ENCODE results near the gene RARA.
"Not testable (repeated sequence)": the region's sequence is repeated elsewhere in the genome, so short reads cannot be mapped to it uniquely, and the experiment has no call there.

RARA gene

DNA sequence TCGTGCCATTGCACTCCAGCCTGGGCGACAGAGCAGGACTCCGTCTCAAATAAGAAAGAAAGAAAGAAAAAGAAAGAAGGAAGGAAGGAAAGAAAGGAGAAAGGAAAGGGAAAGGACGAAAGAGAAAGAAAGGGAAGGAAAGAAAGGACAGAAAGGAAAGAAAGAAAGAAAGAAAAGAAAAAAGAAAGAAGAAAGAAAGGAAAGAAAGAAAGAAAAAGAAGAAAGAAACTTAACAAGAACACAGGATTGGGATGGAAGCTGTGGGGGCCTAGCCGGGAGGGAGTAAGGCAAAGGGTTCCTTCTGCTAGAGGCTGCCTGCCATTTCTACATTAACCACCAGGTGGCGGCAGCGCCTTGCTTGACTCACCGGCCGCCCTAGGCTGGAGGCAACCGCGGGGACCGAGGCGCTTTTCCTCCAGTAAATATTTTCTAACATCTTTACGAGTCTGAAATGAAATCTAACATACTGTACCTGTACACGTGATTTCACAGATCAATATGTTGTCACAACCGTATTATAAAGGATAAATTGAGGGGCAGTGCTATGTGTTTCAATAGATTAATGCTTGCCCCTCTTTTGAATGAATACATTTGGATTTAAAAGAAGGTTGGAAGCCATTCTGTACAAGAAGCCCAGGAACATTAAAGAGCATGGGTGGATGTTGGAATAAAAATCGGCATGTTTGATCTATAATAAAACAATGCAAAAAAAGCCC lies 49.5 kb downstream of the RARA start:
- DNase-seq (ENCODE audit: low spot score), result peak; percentile 91

DNA sequence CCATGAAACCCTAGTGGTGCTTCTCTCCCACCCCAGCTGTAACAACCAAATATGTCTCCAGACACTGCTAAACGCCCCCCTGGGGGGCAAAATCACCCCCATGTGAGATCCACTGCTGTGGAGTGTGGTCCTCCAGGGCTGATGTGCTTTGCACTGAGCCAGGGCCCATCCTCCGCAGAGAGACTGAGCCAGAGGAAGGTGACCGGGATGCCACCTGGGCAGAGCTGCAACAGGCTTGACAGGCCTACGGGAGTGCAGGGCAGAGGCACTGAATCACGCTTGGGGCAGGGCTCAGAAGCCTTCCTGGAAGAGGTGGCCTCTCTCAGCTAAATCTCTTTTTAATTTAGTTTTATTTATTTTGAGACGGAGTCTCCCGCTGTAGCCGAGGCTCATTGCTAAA lies 51.1 kb downstream of the RARA start:
- DNase-seq (ENCODE audit: low spot score), result no peak

DNA sequence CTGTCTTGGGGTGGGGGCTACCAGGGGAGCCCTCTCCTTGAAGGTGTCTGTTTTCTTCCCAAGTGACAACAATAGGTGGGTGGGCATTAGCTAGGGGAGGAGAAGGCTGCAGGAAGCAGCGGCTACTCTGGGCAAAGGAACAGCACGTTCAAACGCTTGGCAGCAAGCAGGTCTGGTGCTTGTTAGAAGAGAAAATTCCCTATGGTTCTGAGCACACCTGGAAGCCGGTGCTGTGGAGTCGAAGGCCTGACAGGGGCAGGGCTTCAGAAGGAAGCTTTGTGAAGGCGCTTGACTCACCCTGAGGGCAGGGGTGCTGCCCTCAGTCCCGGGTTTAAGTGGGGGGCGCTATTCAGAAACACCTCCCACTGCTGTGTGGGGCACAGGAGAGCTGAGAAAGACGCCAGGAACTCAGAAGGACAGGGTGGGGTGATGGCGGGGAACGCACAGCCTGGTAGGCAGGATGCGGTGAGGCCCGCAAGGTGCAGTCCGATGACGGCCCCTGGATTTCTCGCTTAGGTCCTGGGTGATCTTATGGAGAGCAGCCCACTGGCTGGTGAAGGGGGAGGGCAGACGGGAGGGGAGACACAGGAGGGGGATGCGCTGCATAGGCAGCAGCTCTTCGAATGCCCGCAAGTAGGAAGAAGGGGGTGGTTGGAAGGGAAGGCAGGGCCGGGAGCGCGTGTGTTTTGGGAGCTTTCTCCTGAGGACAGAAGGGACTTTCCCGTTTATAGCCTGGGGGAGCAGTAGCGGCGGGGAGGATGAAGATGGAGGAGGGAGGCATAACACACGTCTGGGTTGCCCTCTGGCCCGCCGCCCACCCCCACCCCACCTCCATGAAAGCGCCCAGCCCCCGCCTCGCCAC lies 52.3 kb downstream of the RARA start:
- DNase-seq (ENCODE audit: low spot score), result no peak

DNA sequence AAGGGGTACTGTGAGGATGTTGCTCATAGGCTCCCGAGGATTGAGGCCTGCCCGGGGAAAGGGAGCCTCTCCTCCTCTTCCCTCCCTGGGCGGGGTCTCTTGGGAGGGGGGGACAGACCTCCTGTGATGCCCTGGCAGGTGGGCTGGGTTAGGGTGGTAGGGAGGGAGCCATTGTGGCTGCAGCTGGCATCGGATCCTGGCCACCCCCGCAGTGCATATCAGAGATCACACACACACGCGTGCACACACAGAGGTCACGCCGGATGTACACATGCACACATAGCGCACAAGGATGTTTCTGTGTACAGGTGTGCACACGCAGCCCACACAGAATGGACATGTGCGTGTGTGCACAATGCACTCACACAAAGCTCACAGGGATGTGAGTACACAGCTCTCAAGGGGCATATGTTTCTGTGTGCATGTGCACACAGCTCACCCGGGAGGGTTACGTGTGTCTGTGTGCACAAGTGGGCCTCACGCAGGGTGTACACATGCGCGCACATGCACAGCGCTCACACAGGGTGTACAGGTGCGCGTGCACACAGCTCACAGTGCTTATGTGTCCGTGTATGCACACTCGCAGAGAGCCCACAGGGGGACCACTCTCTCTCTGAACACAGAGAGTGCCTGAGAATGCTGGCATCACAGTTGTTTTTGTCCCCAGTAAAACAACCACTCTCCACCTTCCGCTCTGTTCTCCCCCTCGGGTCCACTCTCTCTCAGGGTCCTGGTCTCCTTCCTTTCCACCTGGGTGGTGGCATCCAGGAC lies 53.1 kb downstream of the RARA start:
- no peak for DNase-seq (ENCODE audit: low spot score)

DNA sequence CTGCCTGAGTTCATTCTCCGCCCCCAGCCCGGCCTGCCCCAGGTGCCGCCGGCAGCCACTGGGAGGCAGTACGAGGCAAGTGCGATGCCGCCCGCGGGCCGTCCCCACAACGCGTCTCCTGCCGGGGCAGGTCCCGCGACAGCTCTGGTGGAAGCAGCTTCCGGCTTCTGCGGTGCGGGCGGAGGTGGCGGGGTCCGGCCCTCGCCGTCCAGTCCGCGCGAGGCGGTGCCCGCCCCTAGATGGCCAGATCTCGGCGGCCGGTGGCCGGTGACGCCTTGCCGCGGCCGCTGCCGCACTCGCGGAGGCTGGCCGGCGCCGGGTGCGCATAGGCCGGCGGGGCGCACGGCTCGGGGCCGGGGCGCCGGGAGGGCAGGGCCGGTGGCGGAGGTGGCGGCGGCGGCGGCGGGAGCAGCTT lies 53.7 kb downstream of the RARA start:
- peak; percentile 89 for DNase-seq (ENCODE audit: low spot score)

DNA sequence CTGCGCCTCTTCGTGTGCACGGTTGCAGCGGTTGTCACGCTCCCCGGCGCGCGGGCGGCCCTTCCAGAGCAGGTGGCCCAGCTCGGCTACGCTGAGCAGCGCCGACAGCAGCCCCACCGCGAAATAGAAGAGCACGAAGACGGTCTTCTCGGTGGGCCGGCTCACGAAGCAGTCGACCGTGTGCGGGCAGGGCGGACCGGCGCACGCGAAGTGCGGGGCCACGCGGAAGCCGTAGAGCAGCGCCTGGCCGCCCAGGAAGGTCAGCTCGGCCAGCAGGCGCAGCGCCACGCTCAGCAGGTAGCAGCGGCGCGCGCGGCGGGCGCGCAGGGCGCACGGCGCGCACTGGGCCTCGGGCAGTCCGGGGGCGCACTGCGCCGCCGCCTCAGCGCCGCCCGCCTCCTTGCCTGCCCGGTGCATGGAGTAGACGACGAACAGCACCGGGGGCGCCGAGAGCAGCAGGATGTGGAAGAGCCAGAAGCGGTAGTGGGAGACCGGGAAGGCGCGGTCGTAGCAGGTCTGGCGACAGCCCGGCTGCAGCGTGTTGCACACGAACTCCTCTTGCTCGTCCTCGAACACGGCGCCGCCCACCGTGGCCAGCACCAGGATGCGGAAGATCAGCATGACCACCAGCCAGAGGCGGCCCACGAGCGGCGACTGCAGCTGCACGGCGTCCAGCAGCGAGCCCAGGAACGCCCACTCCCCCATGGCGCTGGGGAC lies 54.3 kb downstream of the RARA start:
- no peak for DNase-seq (ENCODE audit: low spot score)

DNA sequence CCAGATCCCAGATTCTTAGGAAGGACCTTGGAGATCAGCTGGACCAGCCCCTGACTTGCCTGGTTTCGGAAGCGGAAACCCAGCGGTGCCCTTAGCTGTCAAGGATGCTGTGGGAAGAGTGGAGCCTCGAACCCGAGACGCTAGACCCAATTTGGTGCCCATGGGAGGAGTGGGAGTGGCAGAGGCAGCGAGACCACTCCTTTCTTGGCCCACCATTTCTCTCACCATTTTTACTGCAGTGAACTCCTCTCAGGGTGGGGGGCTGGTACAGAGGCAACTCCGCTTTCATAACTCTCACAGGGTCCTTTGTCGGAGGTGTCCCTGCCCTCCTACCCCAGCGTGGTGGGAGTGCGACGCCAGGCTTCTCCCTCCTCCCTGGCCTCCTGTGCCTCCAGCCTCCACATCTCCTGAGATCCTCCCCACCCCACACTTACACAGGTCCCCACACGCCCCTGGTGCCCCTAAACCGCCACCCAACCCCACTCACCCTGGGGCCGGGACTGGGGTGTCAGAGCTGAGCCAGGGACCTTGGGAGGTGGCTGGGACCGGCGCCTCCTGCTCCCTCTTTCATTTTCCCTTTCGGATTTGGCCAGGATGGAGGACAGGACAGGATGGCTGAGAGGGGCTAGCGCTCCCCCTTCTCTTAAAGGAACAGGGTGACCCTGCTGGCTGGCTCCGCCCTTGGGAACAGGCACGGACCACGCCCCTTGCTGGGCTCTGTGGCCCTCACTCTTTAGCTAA lies 55.3 kb downstream of the RARA start, which contains the start of gene GJD3:
Gene GJD3, minus strand, starts transcription at position 617 of the 741 bp plus-strand sequence. CDS start 922 bp downstream, outside the sequence.
- no peak for DNase-seq (ENCODE audit: low spot score)

DNA sequence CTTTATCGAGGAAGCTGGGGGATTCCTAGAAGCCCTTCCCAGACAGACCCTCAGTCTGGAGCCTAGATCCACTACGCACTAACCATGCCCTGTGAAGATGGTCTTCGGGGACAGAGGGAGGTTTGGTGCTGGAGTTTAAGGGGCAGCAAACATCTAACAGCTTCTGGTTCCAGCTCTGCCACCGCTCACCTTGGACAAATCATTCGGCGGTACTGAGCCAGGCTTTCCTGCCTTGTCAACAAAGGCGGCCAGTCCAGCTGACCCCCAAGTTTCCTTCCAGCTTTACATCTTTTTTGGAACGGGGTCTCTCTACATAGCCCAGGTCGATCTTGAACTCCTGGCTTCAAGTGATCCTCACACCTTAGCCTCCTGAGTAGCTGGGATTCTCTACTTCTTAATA lies 55.9 kb downstream of the RARA start:
- DNase-seq (ENCODE audit: low spot score), result no peak

DNA sequence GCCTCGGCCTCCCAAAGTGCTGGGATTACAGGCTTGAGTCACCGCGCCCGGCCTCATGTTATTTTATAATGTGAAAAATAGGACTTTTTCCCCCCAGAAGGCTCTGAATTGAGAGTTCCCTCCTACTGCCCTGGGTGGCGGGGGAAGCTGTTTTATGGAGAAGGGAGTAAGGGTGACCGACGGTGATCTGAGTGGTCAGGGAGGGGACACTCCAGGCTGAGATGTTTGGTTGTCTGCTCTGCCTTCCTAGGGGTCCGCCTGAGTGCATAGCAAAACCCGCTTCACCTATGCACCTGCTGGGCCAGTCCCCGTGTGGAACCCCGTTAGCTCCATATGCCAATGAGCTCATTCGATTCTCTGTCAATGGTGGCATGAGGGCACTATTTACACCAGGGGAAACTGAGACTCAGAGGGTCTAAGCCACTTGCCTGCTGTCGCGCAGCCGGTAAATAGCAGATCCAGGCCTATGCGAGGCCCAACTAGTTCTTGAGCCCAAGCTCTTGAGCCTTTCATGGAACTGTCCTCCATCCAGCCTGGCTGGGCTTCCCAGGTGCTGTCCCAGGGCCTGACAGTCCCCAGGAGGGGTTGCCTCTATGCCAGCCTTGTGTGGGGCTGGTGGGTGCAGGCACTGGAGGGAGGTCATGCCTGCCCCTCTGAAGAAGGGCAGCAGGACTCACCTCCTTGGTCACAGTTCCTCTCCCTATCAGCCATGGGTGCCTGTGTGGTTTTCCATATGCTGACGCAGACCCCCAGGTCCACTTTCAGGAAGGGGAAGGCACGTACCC lies 57.3 kb downstream of the RARA start:
- DNase-seq (ENCODE audit: low spot score), result no peak

DNA sequence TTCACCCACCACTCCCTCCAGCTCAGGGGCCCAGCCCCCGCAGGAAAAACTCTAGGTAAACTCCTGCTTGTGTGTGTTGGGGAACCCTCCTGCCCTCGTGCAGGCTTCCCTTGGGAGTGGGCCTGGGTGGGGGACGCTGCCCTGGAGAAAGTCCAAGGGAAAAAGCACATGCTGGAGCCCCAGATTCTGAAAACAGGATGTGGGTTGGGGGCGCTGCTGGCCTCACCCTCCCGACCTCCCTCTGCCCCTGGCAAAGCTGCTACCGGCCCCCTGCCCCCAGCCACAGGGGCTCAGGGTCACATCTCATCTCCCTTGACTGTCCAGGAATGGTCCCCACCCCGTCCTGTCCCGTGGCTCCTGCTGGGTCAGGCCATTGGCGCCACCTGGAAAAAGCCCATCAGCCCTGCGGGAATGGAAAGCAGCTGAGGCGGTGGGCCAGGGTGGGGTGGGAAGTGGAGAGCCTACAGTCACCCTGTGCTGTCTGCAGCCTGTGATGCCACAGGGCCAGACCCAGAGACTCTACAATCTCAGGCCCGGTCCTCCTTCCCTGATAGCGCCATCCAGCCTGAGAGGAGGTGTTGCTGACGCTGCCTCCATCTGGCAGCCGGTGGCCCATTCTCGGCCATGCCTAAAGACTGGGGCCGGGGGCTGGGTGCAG lies 58.0 kb downstream of the RARA start:
- no peak for DNase-seq (ENCODE audit: low spot score)

DNA sequence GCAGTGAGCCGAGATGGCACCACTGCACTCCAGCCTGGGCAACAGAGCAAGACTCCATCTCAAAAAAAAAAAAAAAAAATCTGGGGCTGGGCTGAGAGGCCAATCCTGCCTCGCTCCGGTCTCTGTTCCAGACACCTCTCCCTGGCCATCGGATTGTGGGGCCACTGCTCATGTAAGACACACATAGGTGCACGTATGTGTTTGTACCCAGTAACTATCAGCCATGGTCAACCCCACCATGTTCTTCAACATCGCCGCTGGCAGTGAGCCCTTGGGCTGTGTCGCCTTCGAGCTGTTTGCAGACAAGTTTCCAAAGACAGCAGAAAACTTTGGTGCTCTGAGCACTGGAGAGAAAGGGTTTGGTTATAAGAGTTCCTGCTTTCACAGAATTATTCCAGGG lies 58.7 kb downstream of the RARA start:
- DNase-seq (ENCODE audit: low spot score), result not testable (repeated sequence)

DNA sequence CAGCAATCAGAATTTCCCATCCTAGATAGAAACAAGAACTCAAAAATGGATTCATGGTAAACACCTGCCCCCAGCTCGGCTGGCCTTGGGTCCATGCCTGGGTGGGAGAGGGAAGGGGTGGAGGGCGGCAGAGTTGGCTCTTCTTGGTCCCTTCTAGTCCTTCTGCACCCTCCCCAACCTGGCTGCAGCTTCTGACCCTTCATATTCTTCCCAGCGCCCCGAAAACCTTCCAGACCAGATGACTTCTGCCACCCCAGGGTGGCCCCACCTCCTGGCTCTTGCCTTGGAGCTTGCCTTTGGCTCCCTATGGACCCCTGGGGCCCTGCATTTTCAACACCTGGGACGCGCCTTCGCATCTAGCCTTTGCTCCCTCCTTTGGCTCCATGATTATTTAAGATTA lies 60.9 kb downstream of the RARA start:
- no peak for DNase-seq (ENCODE audit: low spot score)

DNA sequence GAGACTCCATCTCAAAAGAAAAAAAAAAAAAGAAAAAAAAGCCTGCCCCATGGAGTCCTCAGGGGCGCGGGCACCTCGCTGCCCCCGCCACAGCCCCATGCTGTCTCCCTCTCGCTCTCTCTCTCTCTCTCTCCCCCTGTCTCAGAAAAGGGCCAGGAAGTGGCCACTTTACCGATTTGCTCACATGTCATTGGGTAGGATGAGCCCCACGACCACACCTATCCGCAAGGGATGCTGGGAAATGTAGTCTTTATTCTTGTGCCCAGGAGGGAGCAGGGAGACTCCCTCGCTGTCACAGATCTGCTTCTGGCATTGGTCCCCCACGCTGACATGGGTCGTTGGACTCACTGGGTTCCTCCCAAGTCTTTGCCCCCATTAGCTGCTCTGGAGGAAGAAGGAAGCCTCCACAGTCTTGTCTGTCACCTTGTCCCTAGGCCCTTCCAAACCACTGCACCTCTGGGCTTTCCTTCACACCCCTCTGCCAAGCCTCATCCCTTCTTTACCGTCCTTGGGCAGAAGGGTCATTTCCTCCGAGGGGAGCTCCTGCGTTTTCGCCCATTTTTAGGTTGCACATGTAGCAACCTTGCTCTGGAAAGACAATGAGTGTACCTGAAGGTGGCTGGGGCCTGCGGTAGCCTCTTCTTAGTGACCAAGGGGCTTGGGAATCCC lies 62.4 kb downstream of the RARA start:
- DNase-seq (ENCODE audit: low spot score), result peak; percentile 42

DNA sequence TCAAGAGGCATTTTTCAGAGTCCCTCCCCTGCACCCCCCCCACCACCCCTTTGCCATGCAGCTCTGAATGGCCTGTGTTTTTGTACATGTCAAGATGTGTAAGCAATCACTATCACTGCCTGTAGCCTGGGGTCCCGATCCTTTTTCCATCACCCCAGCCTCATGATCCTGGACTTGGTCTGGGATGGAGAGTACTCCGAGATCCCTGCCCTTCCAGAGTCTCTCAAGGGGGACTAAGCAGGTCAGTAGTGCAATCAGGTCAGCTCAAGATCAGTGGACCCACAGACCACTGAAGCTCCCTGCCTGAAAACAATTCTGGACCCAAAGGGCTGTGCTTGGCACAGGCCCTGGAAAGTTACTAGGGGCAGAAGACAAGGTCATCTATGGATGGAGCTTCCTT lies 63.1 kb downstream of the RARA start:
- DNase-seq (ENCODE audit: low spot score), result no peak

DNA sequence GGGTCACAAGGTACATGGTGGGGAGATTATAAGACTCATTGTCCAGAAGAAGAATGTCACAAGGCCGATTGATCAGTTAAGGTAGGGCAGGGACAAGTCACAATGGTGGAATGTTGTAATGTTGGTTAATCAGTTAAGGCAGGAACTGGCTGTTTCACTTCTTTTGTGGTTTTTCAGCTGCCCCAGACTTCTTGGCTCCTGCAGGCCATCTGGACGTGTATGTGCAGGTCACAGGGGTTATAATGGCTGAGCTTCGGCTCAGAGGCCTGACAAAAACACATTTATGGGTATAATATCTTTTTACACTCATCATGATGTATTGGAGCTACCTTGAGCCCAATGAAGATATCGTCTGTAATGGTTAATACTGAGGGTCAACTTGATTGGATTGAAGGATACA lies 63.7 kb downstream of the RARA start:
- not testable (repeated sequence) for DNase-seq (ENCODE audit: low spot score)

DNA sequence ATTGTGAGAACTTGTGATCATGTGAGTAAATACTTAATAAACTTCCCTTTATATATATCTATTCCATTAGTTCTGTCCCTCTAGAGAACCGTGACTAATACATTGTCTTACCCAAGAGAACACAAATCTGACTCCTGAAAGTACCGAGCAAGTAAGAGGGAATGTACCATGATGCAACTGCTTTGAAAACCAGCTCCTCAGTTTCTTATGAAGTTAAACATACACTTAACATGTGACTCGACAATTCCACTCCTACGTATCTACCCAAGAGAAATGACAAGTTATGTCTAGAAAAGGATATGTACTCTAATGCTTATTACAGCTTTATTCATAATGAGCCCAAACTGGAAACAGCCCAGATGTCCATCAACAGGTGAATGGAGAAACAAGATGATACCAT lies 64.3 kb downstream of the RARA start:
- DNase-seq (ENCODE audit: low spot score), result no peak

DNA sequence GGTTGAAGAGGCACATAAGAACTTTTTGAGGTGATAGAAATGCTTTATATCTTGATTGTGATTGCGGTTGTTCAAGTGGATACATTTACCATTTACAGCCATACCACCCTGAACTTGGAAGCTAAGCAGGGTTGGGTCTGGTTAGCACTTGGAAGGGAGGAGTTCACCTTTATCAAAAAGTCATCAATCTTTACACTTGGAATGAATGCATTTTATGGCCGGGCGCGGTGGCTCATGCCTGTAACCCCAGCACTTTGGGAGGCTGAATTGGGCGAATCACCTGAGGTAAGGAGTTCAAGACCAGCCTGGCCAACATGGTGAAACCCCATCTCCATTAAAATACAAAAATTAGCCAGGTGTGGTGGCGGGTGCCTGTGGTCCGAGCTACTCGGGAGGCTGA lies 65.0 kb downstream of the RARA start:
- DNase-seq (ENCODE audit: low spot score), result no peak

DNA sequence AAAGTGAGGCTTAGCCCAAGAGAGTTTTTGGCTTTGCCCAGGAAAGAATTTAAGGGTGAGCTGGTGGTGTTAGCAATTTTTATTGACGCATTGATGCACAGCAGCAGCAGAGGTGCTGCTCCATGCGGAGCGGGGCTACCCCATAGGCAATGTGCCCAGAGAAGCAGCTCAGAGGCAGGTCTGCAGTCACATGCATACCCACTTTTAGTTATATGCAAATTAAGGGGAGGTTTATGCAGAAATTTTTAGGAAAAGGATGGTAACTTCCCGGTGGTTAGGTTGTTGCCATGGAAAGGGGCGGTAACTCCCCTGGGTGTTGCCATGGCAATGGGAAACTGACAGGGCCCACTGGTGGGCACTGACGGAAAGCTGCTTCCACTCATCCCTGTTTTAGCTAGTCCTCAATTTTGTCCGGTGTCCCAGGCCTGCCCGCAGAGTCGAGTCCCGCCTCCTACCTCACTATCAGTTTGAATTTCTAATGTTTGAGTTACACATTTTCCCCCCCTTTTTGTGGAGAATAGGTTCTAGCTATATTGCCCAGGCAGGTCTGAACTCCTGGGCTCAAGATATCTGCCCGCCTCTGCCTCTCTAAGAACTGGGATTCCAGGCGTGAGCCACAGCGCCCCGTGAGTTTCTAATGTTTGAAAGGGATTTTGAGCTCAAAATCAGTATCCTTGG lies 66.0 kb downstream of the RARA start:
- DNase-seq (ENCODE audit: low spot score), result no peak

DNA sequence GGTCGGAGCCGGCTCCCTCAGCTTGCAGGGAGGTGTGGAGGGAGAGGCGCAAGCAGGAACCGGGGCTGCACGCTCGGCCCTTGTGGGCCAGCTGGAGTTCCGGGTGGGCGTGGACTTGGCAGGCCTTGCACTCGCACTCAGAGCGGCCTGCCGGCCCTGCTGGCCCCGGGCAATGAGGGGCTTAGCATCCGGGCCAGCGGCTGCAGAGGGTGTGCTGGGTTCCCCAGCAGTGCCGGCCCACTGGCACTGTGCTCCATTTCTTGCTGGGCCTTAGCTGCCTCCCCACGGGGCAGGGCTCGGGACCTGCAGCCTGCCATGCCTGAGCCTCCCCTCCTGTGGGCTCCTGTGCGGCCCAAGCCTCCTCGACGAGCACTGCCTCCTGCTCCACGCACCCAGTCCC lies 66.8 kb downstream of the RARA start:
- DNase-seq (ENCODE audit: low spot score), result not testable (repeated sequence)
